Ammon's horn (tissue), 1 donor: ENCODE data around the gene MAPK1.
"Not testable (repeated sequence)": the region's sequence is repeated elsewhere in the genome, so short reads cannot be mapped to it uniquely, and the experiment has no call there.

Source experiments
- DNase-seq: peaks from one replicate; pipeline ENCODE4 v3.0.0-alpha.2; 2016; ENCODE audit warnings: low spot score

The MAPK1 gene

DNA sequence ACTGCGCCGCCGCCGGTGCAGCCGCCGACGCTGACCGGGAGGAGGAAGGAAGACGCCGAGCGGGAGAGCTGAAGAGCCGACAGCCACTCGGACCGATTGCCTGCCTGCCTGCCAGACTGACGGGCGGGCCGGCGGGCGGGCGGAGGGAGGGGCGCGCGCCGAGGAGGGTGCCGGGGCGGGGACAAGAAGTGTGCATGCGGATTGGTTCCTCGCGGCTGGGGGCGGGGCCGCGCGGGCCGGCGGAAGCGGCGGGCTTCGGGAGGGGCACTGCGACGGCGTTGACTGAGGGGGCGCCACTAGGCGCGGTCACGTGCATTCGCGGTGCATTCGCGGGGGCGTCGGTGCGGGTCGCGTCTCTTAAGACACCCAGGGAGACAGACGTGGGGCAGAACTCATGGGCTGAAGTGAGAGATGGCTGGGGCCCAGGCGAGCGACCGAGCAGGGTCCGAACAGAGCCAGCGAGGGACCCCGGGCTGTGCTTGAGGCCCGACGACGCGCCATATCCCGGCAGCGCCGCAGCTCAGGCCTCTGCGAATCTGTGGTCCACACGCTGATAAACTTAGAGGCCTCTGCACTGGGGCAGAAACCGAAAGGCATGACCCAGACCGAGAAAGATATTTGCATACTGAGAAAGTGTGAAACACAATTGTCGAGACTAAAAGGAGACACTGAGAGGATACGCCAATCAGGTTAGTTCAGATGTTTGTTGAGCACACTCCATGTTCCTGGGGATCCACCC lies at the start of gene MAPK1:
Gene MAPK1 (minus strand): TSS at position 118 of the 739 bp plus-strand sequence. CDS start 205 bp downstream, outside the sequence.
- DNase-seq: peak; percentile 97

DNA sequence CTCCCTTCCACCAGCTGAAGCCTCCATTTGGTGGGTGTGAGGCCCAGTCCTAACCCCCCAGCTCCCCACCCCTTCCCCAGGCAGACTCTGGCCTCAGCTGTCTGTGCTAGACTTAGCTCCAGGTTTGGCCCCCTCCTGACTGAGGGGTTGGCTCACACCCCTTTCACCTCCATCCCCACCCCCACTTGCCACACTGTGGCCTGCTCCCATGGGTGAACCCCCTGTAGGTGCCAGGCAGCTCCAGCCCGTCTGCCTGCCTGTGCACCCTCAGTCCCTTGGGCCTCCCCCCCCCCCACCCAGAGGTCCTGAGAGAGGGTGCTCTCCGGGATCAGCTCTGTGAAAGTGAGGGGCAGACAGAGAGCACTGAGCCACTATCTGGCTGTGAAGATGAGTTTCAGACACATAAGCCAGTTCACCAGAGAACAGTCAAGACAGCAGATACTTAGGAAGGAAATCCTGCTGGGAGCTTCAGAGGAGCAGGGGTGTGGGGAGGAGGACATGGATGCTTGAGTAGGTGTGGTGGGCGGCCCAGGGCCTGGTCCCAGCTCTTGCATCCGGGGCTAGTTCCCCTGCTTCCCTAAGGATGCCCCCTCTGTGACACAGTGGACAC lies 49.0 kb upstream of the MAPK1 start:
- DNase-seq: no peak

DNA sequence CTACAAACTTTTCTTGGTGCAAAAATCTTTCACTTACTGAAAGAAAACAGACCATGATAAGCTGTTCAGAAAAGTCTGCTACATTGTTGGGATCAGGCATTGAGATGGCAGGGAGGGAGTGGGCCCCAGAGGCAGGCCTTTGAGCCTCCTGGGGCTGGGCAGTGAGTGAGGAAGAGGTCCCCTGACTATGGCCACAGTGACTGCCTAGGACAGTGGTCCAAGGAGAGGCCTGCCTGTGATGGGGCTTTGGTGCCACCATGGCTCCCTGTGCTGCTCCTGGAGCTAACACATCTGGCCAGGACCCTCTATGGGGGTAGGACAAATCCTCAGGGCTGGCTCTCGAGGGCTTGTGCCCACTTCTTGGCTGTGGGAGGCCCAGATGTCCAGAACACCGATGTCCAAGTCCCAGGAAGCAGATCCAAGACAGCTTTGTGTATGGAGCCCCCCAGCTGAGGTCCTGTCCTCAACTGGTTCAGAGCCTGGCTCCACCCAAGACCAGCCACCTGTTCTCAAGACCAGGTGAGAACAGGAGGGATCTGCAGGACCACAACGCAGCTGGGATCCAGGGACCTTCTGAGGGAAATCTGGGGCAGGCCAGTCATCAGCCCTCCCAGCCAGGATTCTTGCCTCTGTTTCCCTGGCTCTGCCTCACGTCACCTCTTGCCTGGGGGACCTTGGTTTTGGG lies 48.3 kb upstream of the MAPK1 start:
- no peak for DNase-seq

DNA sequence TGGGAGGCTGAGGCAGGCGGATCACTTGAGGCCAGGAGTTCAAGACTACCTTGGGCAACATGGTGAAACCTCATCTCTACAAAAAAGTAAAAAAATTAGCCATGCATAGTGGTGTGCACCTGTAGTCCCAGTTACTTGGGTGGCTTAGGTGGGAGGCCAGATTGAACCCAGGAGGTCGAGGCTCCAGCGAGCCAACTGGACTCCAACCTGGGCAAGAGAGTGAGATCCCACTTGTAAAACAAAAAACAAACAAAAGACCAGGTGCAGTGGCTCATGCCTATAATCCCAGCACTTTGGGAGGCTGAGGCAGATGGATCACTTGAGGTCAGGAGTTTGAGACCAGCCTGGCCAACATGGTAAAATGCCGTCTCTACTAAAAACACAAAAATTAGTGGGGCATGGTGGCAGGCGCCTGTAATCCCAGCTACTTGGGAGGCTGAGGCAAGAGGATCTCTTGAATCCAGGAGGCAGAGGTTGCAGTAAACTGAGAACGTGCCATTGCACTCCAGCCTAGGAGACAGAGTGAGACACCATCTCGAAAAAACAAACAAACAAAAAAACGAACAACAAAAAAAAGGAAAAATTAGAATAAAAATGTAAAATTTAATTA lies 46.7 kb upstream of the MAPK1 start:
- DNase-seq: not testable (repeated sequence)

DNA sequence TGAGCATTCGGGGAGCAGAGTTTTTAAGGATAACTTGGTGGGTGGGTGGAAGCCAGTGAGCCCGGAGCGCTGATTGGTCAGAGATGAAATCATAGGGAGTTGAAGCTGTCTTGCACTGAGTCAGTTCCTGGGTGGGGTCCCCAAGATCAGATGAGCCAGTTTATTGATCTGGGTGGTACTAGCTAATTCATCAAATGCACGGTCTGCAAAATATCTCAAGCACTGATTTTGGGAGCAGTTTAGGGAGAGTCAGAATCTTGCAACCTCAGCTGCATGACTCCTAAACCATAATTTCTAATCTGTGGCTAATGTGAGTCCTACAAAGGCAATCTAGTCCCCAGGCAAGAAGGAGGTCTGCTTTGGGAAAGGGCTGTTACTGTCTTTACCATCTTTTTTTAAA lies 42.9 kb upstream of the MAPK1 start:
- not testable (repeated sequence) for DNase-seq

DNA sequence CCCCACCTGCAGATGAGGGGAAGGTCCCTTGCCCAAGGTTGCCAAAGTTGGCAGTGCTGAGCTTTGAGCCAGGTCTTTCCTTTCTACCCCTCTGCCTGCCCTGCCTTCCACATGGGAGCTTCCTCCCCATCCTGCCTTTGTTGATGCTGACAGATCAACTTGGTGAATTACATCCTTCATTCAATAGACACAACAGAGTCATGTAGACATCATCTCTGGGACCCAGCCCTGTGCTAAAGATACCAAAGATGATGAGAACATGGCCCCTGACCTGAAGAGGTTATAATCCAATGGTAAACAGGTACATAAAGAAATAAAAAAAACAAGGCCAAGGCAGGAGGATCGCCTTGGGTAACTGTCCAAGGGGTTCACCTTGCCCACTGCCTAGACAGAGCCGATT lies 42.4 kb upstream of the MAPK1 start:
- no peak for DNase-seq

DNA sequence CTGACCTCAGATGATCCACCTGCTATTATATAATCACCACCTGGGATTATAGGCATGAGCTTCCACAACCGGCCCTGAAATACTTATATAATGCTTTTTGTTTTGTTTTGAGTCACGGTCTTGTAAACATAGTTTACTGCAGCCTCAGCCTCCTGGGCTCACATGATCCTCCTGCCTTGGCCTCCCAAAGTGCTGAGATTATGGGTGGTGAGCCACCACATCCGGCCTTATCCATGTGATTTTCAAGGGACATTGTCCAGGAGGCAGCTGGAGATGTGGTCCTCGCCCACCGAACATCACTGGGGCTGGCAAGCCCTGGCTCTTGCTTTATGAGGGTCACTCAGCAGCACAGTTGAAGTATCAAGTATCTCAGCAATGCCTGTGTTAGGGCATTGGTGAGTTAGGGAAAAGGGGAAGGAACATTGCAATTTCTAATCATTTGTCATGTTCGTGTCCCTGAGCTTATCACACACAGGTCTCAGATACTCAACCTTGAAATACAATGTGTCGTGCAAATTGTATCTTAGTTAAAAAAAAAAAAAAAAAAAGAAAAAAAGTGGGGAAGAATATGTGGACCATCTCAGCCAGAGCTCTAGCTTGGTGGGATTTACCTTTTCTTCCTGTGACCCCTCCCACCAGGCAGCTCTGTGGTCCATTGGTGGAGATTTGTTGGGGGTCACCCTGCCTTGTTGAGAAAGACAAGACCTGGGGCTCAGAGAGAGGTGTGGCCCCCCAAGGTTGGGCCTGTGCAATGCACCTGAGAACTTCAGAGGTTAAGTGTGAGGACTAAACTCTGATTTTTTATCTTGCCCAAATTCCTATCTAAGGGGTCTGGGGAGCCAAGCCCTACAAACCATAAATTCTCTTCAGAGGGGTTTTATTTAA lies 40.4 kb upstream of the MAPK1 start:
- DNase-seq: no peak

DNA sequence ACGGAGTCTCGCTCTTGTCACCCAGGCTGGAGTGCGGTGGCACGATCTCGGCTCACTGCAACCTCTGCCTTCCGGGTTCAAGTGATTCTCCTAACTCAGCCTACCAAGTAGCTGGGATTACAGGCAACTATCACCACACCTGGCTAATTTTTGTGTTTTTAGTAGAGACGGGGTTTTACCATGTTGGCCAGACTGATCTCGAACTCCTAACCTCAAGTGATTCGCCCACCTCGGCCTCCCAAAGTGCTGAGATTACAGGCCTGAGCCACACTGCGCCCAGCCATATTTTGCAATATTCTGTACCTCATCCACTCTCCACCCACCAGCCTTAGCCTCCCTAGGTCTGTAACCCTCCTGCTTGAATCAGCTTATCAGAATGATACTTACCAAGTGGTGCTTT lies 37.8 kb upstream of the MAPK1 start:
- not testable (repeated sequence) for DNase-seq

DNA sequence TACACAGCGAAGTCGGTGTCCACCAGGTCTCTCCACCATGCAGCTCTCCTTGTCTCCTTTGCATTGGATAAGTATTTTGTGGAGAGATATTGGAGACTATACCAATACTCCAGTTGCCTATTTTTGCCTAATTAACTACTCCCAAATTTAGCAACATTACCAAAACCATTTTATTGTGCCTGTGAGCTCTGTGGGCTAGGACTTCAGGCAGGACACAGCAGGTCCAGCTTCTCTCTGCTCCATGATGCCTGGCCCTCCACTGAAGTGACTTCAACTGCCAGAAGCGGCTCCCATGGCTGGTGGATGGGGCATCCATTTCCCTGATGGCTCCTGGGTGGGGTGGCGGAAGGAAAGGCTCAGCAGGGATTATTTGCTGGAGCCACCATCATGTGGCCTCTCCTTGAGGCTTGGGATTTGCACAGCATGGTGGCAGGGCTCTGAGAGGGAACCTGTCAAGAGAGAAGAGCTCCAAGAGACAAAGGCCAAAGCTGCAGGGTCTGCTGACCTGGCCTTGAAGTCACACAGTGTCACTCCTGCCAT lies 36.9 kb upstream of the MAPK1 start:
- DNase-seq: no peak

DNA sequence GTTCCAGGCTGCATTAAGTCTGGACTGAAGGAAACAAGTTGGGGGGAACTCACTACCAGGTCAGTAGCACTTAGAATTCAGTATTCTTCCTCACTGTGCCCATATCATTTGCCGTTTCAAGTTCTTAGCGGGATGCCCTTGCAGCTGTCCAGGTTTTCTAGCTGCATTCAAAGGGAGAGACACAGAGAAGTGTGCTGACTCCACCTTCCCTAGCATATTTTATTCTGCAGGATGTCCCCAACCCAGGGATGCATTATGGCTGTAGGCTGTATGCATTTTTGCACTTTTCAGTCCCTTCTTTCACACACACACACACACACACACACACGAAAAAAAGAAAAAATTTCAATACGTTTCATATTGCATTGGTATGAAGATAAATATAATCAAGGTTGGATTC lies 35.8 kb upstream of the MAPK1 start:
- no peak for DNase-seq

DNA sequence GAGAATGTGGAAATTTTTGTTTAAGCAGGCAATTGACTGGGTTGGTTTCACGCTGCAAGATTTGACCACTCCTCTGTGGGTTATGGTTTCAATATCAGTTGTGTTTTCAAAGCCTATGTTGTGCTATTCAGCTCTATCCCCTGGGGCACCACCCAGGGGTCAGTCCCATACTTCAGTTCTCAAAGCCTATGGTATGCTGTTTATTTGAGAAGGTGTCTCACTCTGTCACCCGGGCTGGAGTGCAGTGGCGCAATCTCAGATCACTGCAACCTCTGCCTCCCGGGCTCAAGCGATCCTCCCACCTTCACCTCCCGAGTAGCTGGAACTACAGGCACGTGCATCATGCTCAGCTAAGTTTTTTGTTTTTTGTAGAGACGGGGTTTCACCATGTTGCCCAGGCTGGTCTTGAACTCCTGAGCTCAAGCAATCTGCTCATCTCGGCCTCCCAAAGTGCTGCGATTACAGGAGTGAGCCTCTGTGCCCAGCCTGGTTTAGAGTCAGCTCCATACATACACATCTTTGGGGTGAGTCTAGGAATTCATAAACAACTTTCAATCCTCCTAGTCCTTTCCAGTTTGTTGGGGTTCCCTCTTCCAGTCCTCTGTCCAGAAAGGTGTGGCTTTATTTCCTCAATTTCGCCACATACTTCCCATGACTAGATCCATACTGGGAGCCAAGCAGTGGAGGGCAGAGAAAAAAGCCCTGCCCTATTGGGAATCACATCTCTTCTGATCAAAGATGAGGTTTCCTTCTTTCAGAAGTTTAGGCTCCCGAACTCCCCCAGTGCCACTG lies 35.0 kb upstream of the MAPK1 start:
- DNase-seq: no peak

DNA sequence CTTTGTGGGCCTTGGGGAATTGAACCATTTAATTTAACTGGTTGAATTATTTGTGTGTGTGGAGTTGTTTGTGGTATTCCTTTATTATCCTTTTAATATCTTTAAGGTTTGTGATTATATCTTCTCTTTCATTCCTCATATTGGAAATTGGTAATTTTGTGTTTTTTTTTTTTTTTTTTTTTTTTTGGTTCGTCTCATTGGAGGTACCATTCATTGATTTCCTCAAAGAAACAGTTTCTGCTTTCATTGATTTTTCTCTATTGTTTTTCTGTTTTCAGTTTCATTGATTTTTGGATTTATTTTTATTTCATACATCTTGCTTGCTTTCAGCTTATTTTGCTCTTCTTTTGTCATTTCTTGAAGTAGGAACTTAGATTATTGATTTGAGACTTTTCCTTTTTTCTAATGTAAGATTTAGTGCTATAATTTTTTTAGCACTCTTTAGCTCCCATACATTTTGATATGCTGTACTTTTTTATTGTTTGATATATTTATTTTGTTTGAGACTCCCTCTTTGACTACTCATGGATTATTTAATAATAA lies 31.0 kb upstream of the MAPK1 start:
- no peak for DNase-seq

DNA sequence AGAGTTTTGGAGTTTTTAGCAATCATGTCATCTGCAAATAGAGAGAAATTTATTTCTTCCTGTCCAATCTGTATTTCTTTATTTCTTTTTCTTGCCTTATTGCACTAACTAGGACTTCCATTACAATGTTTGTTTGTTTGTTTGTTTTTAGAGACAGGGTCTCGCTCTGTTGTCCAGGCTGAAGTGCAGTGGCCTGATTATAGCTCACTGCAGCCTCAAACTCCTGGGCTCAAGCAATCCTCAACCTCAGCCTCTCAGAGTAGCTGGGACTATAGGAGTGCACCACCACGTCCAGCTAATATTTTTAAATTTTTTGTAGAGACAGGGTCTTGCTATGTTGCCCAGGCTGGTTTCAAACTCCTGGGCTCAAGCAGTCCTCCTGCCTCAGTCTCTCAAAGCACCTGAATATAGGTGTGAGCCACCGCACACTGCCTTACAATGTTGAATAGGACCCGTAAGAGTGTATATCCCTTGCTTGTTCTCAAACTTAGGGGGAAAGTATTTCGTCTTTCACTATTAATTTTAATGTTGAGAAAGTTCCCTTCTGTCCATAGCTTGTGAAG lies 29.6 kb upstream of the MAPK1 start:
- no peak for DNase-seq

DNA sequence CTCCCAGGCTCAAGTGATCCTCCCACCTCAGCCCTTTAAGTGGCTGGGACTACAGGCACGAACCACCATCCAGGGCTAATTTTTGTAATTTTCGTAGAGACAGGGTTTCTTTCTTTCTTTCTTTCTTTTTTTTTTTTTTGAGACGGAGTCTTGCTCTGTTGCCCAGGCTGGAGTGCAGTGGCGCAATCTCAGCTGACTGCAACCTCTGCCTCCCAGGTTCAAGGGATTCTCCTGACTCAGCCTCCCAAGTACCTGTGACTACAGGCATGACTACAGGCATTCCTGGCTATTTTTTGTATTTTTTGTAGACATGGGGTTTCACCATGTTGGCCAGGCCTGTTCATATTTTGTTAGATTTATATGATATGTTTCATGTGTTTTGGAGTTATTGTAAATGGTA lies 28.8 kb upstream of the MAPK1 start:
- DNase-seq: not testable (repeated sequence)

DNA sequence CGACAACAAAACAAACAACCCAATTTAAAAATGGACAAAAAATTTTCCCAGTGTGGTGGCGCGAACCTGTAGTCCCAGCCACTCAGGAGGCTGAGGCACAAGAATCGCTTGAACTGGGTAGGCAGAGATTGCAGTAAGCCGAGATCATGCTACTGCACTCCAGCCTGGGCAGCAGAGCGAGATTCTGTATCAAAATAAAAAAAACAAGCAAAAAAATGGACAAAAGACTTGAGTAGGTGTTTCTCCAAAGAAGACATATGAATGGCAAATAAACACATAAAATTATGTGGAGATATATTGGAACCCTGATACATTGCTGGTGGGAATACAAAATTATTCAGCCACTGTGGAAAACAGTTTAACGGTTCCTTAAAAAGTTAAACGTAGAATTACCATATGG lies 27.4 kb upstream of the MAPK1 start:
- no peak for DNase-seq

DNA sequence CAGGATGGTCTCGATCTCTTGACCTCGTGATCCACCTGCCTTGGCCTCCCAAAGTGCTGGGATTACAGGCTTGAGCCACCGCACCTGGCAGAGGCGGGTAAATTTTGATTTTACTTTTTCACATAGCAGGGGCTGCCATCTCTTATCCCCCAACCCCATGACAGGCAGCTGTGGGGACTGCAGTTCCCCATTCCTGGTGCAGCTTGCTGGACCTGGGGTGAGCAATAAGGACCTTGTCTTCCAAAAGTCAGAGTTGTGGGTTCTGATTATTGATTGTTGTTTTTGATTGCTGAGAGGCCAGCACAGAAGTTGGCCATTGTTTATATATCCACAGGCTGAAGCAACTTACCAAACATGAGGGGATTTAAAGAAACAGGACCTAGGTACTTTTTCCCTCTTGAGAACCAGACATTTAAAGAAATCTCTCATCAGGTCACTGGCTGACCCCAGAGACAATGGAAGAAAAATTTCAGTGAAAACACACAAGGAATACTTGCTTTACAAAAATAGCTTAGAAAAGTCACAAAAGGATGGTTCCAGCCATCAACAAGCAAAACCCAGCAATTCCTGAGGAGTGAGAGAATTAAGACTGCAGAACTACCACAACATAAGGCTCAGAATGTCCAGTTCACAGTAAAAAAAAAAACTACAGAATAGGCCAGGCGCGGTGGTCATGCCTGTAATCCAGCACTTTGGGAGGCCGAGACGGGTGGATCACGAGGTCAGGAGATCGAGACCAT lies 22.0 kb upstream of the MAPK1 start:
- no peak for DNase-seq

DNA sequence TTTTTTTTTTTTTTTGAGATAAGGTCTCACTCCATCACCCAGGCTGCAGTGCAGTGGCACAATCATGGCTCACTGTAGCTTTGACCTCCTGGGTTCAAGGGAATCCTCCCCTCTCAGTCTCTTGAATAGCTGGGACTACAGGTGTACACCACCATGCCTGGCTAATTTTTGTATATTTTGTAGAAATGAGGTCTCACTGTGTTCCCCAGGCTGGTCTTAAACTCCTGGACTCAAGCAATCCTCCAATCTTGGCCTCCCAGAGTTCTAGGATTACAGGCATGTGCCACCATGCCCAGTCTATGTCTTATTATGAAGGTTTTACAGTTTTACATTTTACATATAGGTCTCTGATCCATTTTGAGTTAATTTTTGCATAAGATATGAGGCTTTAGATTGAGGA lies 20.4 kb upstream of the MAPK1 start:
- no peak for DNase-seq

DNA sequence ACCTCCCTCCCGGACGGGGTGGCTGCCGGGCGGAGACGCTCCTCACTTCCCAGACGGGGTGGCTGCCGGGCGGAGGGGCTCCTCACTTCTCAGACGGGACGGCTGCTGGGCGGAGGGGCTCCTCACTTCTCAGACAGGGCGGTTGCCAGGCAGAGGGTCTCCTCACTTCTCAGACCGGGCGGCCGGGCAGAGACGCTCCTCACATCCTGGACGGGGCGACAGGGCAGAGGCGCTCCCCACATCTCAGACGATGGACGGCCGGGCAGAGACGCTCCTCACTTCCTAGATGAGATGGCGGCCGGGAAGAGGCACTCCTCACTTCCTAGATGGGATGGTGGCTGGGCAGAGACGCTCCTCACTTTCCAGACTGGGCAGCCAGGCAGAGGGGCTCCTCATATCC lies 16.5 kb upstream of the MAPK1 start:
- DNase-seq: not testable (repeated sequence)

DNA sequence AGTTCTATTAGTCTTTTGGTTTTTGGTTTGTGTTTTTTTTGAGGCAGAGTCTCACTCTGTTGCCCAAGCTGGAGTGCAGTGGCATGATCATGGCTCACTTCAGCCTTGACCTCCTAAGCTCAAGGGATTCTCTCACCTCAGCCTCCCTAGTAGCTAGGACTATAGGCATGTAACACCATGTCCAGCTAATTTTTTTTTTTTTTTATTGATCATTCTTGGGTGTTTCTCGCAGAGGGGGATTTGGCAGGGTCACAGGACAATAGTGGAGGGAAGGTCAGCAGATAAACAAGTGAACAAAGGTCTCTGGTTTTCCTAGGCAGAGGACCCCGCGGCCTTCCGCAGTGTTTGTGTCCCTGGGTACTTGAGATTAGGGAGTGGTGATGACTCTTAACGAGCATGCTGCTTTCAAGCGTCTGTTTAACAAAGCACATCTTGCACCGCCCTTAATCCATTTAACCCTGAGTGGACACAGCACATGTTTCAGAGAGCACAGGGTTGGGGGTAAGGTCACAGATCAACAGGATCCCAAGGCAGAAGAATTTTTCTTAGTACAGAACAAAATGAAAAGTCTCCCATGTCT lies 15.4 kb upstream of the MAPK1 start:
- not testable (repeated sequence) for DNase-seq
